Trophoblast cell (in vitro differentiated cells and primary cell): ENCODE results near the gene SNAI1.

ENCODE experiments used
- DNase-seq, 2 donors: peaks; one replicate each; pipeline ENCODE4 v3.0.0-alpha.2; 2016
- H2AFZ ChIP-seq: 2 replicates; pipeline ENCODE4 v1.6.1; 2013; ENCODE audit warnings: low read length, moderate library complexity, mild to moderate bottlenecking; ENCODE audit not compliant: insufficient read depth, poor library complexity
- H2AK5ac ChIP-seq: 2 replicates; pipeline ENCODE4 v1.6.1; 2013; ENCODE audit warnings: mild to moderate bottlenecking, low read length
- H2BK120ac ChIP-seq: 2 replicates; pipeline ENCODE4 v1.6.1; 2013; ENCODE audit warnings: low read length, mild to moderate bottlenecking, moderate library complexity; ENCODE audit not compliant: insufficient read depth, poor library complexity
- H2BK12ac ChIP-seq: 2 replicates; pipeline ENCODE4 v1.6.1; 2013; ENCODE audit warnings: mild to moderate bottlenecking, low read length, moderate library complexity
- H2BK5ac ChIP-seq: 2 replicates; pipeline ENCODE4 v1.6.1; 2013; ENCODE audit warnings: low read length, low read depth, moderate library complexity, mild to moderate bottlenecking; ENCODE audit not compliant: poor library complexity
- H3K14ac ChIP-seq: 2 replicates; pipeline ENCODE4 v1.6.1; 2013; ENCODE audit warnings: mild to moderate bottlenecking, low read length
- H3K18ac ChIP-seq: 2 replicates; pipeline ENCODE4 v1.6.1; 2013; ENCODE audit warnings: mild to moderate bottlenecking, low read length
- H3K23ac ChIP-seq: 2 replicates; pipeline ENCODE4 v1.6.1; 2013; ENCODE audit warnings: low read length
- H3K27ac ChIP-seq: 2 replicates; pipeline ENCODE4 v1.5.1; 2013; ENCODE audit warnings: low read depth, mild to moderate bottlenecking, inconsistent platforms, low read length, moderate library complexity
- H3K27me3 ChIP-seq: 2 replicates; pipeline ENCODE4 v1.6.1; 2013; ENCODE audit warnings: inconsistent platforms, mild to moderate bottlenecking, low read length, moderate library complexity; ENCODE audit not compliant: insufficient read depth
- H3K36me3 ChIP-seq, 2 experiments: 1 replicate in 1 of 2; 2 replicates in 1 of 2; pipeline ENCODE4 v1.6.1; 2013; ENCODE audit warnings: low read length in 2 of 2, mild to moderate bottlenecking in 2 of 2, moderate library complexity in 1 of 2; ENCODE audit not compliant: insufficient read depth in 2 of 2, control insufficient read depth in 1 of 2
- H3K4ac ChIP-seq: 2 replicates; pipeline ENCODE4 v1.6.1; 2013; ENCODE audit warnings: low read depth, mild to moderate bottlenecking, low read length, moderate library complexity
- H3K4me1 ChIP-seq, 2 experiments: 1 replicate in 1 of 2; 2 replicates in 1 of 2; pipeline ENCODE4 v1.6.1; 2013; ENCODE audit warnings: low read length in 2 of 2, mild to moderate bottlenecking in 2 of 2, moderate library complexity in 1 of 2; ENCODE audit not compliant: insufficient read depth in 2 of 2, control insufficient read depth in 1 of 2
- H3K4me2 ChIP-seq: 2 replicates; pipeline ENCODE4 v1.6.1; 2013; ENCODE audit warnings: inconsistent platforms, mild to moderate bottlenecking, low read length, moderate library complexity
- H3K4me3 ChIP-seq: 2 replicates; pipeline ENCODE4 v1.5.1; 2013; ENCODE audit warnings: mild to moderate bottlenecking, low read depth, low read length, inconsistent platforms
- H3K79me1 ChIP-seq: one replicate; pipeline ENCODE4 v1.6.1; 2013; ENCODE audit warnings: low read length
- H3K79me2 ChIP-seq: 2 replicates; pipeline ENCODE4 v1.6.1; 2013; ENCODE audit warnings: low read length, mild to moderate bottlenecking; ENCODE audit not compliant: control insufficient read depth, insufficient read depth, poor library complexity
- H3K9ac ChIP-seq: 2 replicates; pipeline ENCODE4 v1.6.1; 2013; ENCODE audit warnings: mild to moderate bottlenecking, low read length
- H3K9me3 ChIP-seq: 2 replicates; pipeline ENCODE4 v1.6.1; 2013; ENCODE audit warnings: low read depth, mild to moderate bottlenecking, control low read depth, inconsistent platforms, low read length; ENCODE audit not compliant: insufficient read depth
- H4K12ac ChIP-seq: 2 replicates; pipeline ENCODE4 v1.6.1; 2013; ENCODE audit warnings: low read depth, mild to moderate bottlenecking, low read length, moderate library complexity
- H4K8ac ChIP-seq: 2 replicates; pipeline ENCODE4 v1.6.1; 2013; ENCODE audit warnings: low read depth, mild to moderate bottlenecking, low read length, moderate library complexity
- H4K91ac ChIP-seq: one replicate; pipeline ENCODE4 v1.6.1; 2013; ENCODE audit warnings: low read depth, mild to moderate bottlenecking, low read length, moderate library complexity
- whole genome bisulfite sequencing: extraction: QIAGEN DNeasy Blood & Tissue Kit; methylation state at CpG from one replicate; pipeline ENCODE4 v1.1.7; 2013; ENCODE audit warnings: missing lambda C conversion rate; ENCODE audit not compliant: insufficient read length, insufficient coverage; ENCODE audit errors: extremely low coverage; 5-methylcytosine and 5-hydroxymethylcytosine counted together

Gene SNAI1

DNA sequence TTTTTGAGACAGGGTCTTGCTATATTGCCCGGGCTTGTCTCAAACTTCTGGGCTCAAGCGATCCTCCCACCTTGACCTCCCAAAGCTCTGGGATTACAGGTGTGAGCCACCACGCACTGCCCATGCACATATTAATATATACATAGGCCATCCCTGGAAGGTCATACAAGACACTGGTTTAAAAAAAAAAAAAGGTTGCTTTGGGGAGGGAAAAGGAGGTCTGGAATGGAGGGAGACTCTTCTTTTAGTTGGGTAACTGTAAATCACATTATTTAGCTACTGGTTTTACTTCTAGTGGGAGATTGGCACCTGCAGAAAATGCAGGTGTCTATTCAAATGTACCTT is 4.1 kb upstream of the SNAI1 start:
- H3K79me2 ChIP-seq: peaks cover 5% of the 10 kb centered on the region
- no peak overlapping the region for H2AFZ ChIP-seq
- no peak overlapping the region for H3K23ac ChIP-seq
- no peak overlapping the region for H4K12ac ChIP-seq
- peaks cover 0 to under 1% of the 10 kb centered on the region in 2 experiments for H3K36me3 ChIP-seq
- H4K91ac ChIP-seq: no peak overlapping the region
- H3K27me3 ChIP-seq: no peaks in the 10 kb centered on the region
- DNase-seq: no peak
- H3K4me3 ChIP-seq: no peak overlapping the region
- H2BK5ac ChIP-seq: no peak overlapping the region
- H3K9me3 ChIP-seq: no peaks in the 10 kb centered on the region
- WGBS: no CpG with 5 or more reads among the region's 3 CpGs
- H3K79me1 ChIP-seq: peaks cover 14% of the 10 kb centered on the region
- no peak overlapping the region for H3K27ac ChIP-seq
- H4K8ac ChIP-seq: no peak overlapping the region
- no peak overlapping the region for H3K18ac ChIP-seq
- H2BK120ac ChIP-seq: no peak overlapping the region
- no peak overlapping the region for H2BK12ac ChIP-seq
- H3K14ac ChIP-seq: no peak overlapping the region
- H3K9ac ChIP-seq: no peak overlapping the region
- no peak overlapping the region for H3K4me2 ChIP-seq
- no peak overlapping the region for H2AK5ac ChIP-seq
- peaks cover 8 to 12% of the 10 kb centered on the region in 2 experiments for H3K4me1 ChIP-seq
- H3K4ac ChIP-seq: no peak overlapping the region

DNA sequence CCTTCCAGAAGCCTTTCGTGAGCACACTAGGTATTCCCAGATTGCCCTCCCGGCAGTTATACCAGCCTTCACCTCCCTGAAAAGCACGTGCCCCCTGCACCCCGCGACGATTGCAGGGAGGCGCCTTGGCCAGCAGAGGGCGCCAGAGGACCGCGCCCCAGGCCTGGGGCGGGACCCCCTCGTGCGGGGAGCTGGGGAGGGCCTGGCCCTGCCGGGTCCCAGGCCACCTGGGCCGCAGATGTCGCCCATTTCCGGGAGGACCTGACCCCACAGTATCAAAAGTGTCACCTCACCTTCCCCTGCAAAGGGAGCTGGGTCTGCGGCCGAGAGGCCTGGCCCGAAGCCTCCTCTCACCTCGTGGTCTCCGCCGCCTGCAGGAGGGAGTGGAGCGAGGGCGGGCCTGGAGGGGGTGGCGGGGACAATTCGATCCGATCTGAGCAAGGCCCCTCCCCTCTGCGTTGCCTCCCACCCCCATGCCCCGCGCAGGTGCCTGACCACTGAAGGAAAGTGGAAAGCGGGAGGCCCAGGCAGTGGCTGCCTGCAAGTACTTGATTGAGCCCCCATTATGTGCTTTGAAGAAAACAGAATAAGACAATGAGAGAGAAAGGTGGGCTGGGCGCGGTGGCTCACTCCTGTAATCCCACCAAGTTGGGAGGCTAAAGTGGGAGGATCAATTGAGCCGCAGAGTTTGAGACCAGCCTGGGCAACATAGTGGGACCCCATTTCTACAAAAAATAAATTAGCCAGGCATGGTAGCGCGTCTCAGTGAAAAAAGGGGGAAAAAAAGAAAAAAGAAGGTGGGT is 3.5 kb upstream of the SNAI1 start:
- peaks cover 6% of the 10 kb centered on the region in 2 experiments for H3K36me3 ChIP-seq
- H3K9ac ChIP-seq: no peak overlapping the region
- H3K79me1 ChIP-seq: peaks cover 18% of the 10 kb centered on the region
- peaks cover 11% of the 10 kb centered on the region for H3K79me2 ChIP-seq
- peaks cover 12 to 16% of the 10 kb centered on the region in 2 experiments for H3K4me1 ChIP-seq
- H4K91ac ChIP-seq: peak overlapping the region; percentile 91
- H3K14ac ChIP-seq: peak overlapping the region; percentile 79
- H2BK12ac ChIP-seq: peak overlapping the region; percentile 89
- peak overlapping the region; percentile 93 for H2AFZ ChIP-seq
- peak overlapping the region; percentile 76 for H3K18ac ChIP-seq
- H3K27me3 ChIP-seq: no peaks in the 10 kb centered on the region
- H2AK5ac ChIP-seq: no peak overlapping the region
- H3K27ac ChIP-seq: no peak overlapping the region
- WGBS: no CpG with 5 or more reads among the region's 37 CpGs
- no peaks in the 10 kb centered on the region for H3K9me3 ChIP-seq
- H2BK5ac ChIP-seq: peak overlapping the region; percentile 78
- no peak overlapping the region for H3K23ac ChIP-seq
- H2BK120ac ChIP-seq: peak overlapping the region; percentile 88
- H3K4me2 ChIP-seq: peak overlapping the region; percentile 88
- H4K8ac ChIP-seq: peak overlapping the region; percentile 77
- peak in 1 of 2 donors; percentile 68 for DNase-seq
- peak overlapping the region; percentile 65 for H3K4ac ChIP-seq
- H3K4me3 ChIP-seq: peak overlapping the region; percentile 65
- peak overlapping the region; percentile 70 for H4K12ac ChIP-seq

DNA sequence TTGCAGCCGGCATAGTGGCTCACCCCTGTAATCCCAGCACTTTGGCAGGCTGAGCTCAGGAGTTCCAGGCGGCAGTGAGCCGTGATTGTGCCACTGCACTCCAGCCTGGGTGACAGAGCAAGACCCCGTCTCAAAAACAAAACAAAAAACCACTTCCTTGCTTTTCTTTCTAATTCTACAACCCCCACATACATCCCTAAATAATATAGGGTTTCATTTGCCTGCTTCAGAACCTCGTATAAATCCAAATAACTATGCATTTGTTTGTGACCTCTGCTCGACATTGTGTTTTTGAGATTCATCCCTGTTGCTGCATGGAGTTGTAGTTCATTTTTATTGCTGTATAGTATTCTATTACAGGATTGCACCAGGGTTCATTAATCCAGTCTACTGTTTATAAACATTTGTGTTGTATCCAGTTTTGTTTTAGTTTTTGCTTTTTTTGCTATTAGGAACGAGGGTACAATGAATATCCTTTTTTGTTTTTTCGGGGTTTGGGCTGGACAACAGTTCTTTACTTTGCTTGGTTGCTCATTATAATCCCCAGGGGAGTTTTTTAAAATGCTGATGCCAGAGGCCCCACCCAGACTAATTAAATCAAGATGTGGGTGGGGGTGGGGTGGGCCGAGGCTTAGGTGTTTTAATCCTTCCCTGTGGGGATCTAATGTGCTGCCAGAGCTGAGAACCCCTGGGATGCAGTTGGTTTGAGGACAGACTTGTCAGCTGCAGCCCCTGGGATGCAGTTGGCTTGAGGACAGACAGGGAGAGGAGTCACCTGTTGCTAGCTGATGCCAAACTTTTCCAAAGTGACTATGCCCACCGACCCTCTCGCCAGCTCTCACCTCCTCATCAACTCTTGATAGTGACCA is 2.4 kb upstream of the SNAI1 start:
- H2AFZ ChIP-seq: no peak overlapping the region
- H2BK120ac ChIP-seq: no peak overlapping the region
- DNase-seq: no peak
- no peak overlapping the region for H2BK5ac ChIP-seq
- H3K79me1 ChIP-seq: peaks cover 19% of the 10 kb centered on the region
- H3K14ac ChIP-seq: no peak overlapping the region
- H2AK5ac ChIP-seq: no peak overlapping the region
- H3K9me3 ChIP-seq: no peaks in the 10 kb centered on the region
- no peaks in the 10 kb centered on the region for H3K27me3 ChIP-seq
- H3K23ac ChIP-seq: no peak overlapping the region
- no CpG with 5 or more reads among the region's 11 CpGs for WGBS
- H3K4me2 ChIP-seq: no peak overlapping the region
- H3K4ac ChIP-seq: no peak overlapping the region
- H3K79me2 ChIP-seq: peaks cover 20% of the 10 kb centered on the region
- H4K12ac ChIP-seq: no peak overlapping the region
- peaks cover 17 to 18% of the 10 kb centered on the region in 2 experiments for H3K36me3 ChIP-seq
- no peak overlapping the region for H4K8ac ChIP-seq
- peaks cover 17 to 21% of the 10 kb centered on the region in 2 experiments for H3K4me1 ChIP-seq
- no peak overlapping the region for H3K9ac ChIP-seq
- no peak overlapping the region for H3K27ac ChIP-seq
- no peak overlapping the region for H4K91ac ChIP-seq
- H3K18ac ChIP-seq: no peak overlapping the region
- H2BK12ac ChIP-seq: no peak overlapping the region
- no peak overlapping the region for H3K4me3 ChIP-seq

DNA sequence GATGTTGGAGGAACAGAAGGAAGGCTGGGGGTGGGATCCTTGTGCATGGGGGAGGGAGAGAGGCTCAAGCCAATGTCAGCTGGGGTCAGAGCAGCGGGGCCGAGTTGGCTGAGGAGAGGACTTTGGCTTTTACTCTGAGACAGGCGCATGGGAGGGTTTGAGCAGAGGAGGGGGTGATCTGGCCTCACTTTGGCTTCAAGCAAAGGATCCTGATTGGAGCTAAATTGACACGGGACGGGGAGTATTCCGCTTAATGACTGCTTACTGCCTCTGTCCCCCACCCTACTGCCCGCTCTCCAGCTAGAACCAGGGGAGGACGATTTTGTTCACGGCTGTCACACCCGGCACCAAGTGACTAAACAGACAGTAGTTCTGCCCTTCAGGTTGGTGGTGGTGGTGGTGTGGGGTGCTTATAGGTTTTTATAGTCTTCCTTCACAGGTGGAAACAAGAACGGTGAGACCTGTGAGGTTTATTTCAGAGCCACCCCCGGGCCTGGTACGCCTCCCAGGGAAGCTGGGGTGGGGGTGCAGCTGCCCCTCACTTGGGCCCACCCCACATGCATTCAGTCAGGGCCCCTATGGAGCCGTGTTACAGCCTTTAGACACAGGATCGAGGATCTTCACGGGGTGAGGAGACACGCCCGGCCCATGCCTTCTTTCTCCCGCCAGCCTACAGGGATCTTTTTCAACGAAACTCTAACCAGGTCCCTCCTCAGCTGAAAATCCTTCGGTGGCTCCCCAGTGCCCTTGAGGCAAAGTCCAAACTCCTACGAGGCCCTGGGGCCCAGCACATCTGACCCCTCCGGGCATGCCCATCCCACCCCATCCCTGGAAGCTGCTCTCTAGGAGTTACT is 1.3 kb upstream of the SNAI1 start:
- Histone ChIP-seq H3K27me3 (no peaks in the 10 kb centered on the region), H3K18ac (no peak overlapping the region), H2BK120ac (no peak overlapping the region), H4K8ac (no peak overlapping the region), H3K23ac (no peak overlapping the region), H2AK5ac (peak overlapping the region; percentile 76), H3K4me1 (peaks cover 21 to 30% of the 10 kb centered on the region in 2 experiments), H3K14ac (no peak overlapping the region), H2BK5ac (peak overlapping the region; percentile 37), H3K79me1 (peaks cover 22% of the 10 kb centered on the region), H3K4me3 (no peak overlapping the region), H3K36me3 (peaks cover 27 to 28% of the 10 kb centered on the region in 2 experiments), H2BK12ac (peak overlapping the region; percentile 63), H3K9ac (no peak overlapping the region), H3K27ac (no peak overlapping the region), H3K79me2 (peaks cover 28% of the 10 kb centered on the region), H4K12ac (no peak overlapping the region), H3K4me2 (no peak overlapping the region), H4K91ac (peak overlapping the region; percentile 55), H3K4ac (peak overlapping the region; percentile 12), H3K9me3 (no peaks in the 10 kb centered on the region), H2AFZ (no peak overlapping the region)
- WGBS: no CpG with 5 or more reads among the region's 23 CpGs
- no peak for DNase-seq
